GM12878 (cell line): ENCODE results near the gene PAM16. TPM values are rescaled to one million over a fixed set of nuclear protein-coding genes. Genes with fewer than 3 reads are reported as not detected.

Experiments
- ATAC-seq: fragments of 200-7000 bp; cut with Tn5 transposase; 3 replicates; pipeline ENCODE4 v1.9.1; 2020; ENCODE audit warnings: mild to moderate bottlenecking, moderate library complexity
- BruUV-seq: library from RNA; stranded (reverse); fragments of 400-500 nt; replicated peaks from 2 replicates; lab custom pipeline; 2021; lab: Mats Ljungman, UMichigan
- CTCF ChIA-PET: fragments of 300-600 bp; sonication (Branson Sonifier 250); formaldehyde crosslinking; extraction: SDS; loops from one replicate; lab custom pipeline; 2021; ENCODE audit warnings: inconsistent platforms; lab: Yijun Ruan, JAX
- POLR2A ChIA-PET: fragments of 350-600 bp; formaldehyde crosslinking; extraction: SDS; loops from one replicate; lab custom pipeline; 2021; ENCODE audit warnings: inconsistent platforms; lab: Charles Lee
- RAD21 ChIA-PET: fragments of 300-600 bp; sonication (Branson Sonifier 250); formaldehyde crosslinking; loops from one replicate; lab custom pipeline; 2023; ENCODE audit warnings: antibody characterized with exemption; ENCODE audit not compliant: unreplicated experiment; lab: Charles Lee
- SMC1A ChIA-PET: fragments of 300-600 bp; sonication (Branson Sonifier 250); formaldehyde crosslinking; loops from one replicate; lab custom pipeline; 2023; ENCODE audit not compliant: unreplicated experiment, uncharacterized antibody; lab: Charles Lee
- DNase-seq: peaks from one replicate; pipeline ENCODE4 v3.0.0-alpha.2; 2011; ENCODE audit warnings: low read depth, low spot score
- FAIRE-seq: peaks from 3 replicates; lab custom pipeline; 2011; peaks lifted over from hg19 to GRCh38; lab: Jason Lieb, UNC
- H2AFZ ChIP-seq: 2 replicates; pipeline ENCODE4 v1.6.0; 2011; ENCODE audit warnings: low read depth, low read length, control low read depth; ENCODE audit not compliant: control insufficient read depth
- H3K27ac ChIP-seq: 2 replicates; pipeline ENCODE4 v1.5.1; 2011; ENCODE audit warnings: control low read depth; ENCODE audit not compliant: control insufficient read depth, insufficient read depth
- H3K27me3 ChIP-seq, 2 experiments: replicated peaks in 1 of 2; 2 replicates each; pipeline versions ENCODE4 v1.6.0 to v1.6.1; 2011; ENCODE audit warnings: low read length in 1 of 2; ENCODE audit not compliant: control insufficient read depth in 2 of 2, insufficient read depth in 2 of 2
- H3K36me3 ChIP-seq, 2 experiments: 2 replicates each; pipeline ENCODE4 v1.5.1; 2011; ENCODE audit warnings: low read length in 1 of 2; ENCODE audit not compliant: control insufficient read depth in 2 of 2, insufficient read depth in 2 of 2
- H3K4me1 ChIP-seq: 2 replicates; pipeline ENCODE4 v1.6.1; 2011; ENCODE audit warnings: mild to moderate bottlenecking, low read length, moderate library complexity, mixed read lengths; ENCODE audit not compliant: control insufficient read depth, insufficient read depth
- H3K4me2 ChIP-seq: 2 replicates; pipeline ENCODE4 v1.6.0; 2011; ENCODE audit warnings: control low read depth; ENCODE audit not compliant: control insufficient read depth, insufficient read depth
- H3K4me3 ChIP-seq: fragments of 200-600 bp; sonication (generic); 2 replicates; pipeline ENCODE4 v1.5.1; 2016
- H3K79me2 ChIP-seq: 2 replicates; pipeline ENCODE4 v1.6.0; 2011; ENCODE audit warnings: low read length; ENCODE audit not compliant: control insufficient read depth, insufficient read depth
- H3K9ac ChIP-seq: 2 replicates; pipeline ENCODE4 v1.8.0; 2011; ENCODE audit warnings: low read length, control low read depth, mixed read lengths; ENCODE audit not compliant: control insufficient read depth, insufficient read depth
- H3K9me3 ChIP-seq: replicated peaks from 3 replicates; pipeline ENCODE4 v1.5.1; 2011; ENCODE audit warnings: mild to moderate bottlenecking, low read length; ENCODE audit not compliant: control insufficient read depth, insufficient read depth
- H4K20me1 ChIP-seq: 2 replicates; pipeline ENCODE4 v1.6.0; 2011; ENCODE audit not compliant: control insufficient read depth, insufficient read depth
- ESRRA ChIP-seq: IDR thresholded peaks from 2 replicates; pipeline ENCODE4 v1.6.1; 2012; ENCODE audit warnings: mild to moderate bottlenecking, low read length, improper control_type of control experiment
- HDGF ChIP-seq: fragments of 450-650 bp; IDR thresholded peaks from 2 replicates; pipeline ENCODE4 v1.6.1; 2016; ENCODE audit warnings: antibody characterized with exemption
- JUND ChIP-seq: IDR thresholded peaks from 2 replicates; pipeline ENCODE4 v1.6.1; 2012; ENCODE audit warnings: low read depth, mild to moderate bottlenecking, low read length, improper control_type of control experiment, moderate library complexity
- NR2F1 ChIP-seq: fragments of 450-650 bp; conservative IDR thresholded peaks from 2 replicates; pipeline ENCODE4 v1.6.1; 2017; ENCODE audit warnings: mild to moderate bottlenecking
- NRF1 ChIP-seq: conservative IDR thresholded peaks from 2 replicates; pipeline ENCODE4 v1.6.1; 2011; ENCODE audit warnings: mild to moderate bottlenecking, low read depth, low read length, improper control_type of control experiment
- POLR2A ChIP-seq: IDR thresholded peaks from 2 replicates; pipeline ENCODE4 v1.6.1; 2011; ENCODE audit warnings: low read depth, mild to moderate bottlenecking, low read length
- RAD21 ChIP-seq: IDR thresholded peaks from 2 replicates; pipeline ENCODE4 v1.6.1; 2011; ENCODE audit warnings: mild to moderate bottlenecking, low read depth, low read length, moderate library complexity; ENCODE audit not compliant: insufficient read depth
- RUNX3 ChIP-seq: IDR thresholded peaks from 2 replicates; pipeline ENCODE4 v1.6.1; 2012; ENCODE audit warnings: low read length, inconsistent platforms
- SMC3 ChIP-seq: IDR thresholded peaks from 2 replicates; pipeline ENCODE4 v1.6.1; 2011; ENCODE audit warnings: low read length, improper control_type of control experiment, borderline replicate concordance
- TARDBP ChIP-seq: IDR thresholded peaks from 2 replicates; pipeline ENCODE4 v1.6.1; 2016; ENCODE audit warnings: borderline replicate concordance
- USF2 ChIP-seq: IDR thresholded peaks from 2 replicates; pipeline ENCODE4 v1.6.1; 2011; ENCODE audit warnings: low read depth, low read length, improper control_type of control experiment, borderline replicate concordance
- YY1 ChIP-seq: IDR thresholded peaks from 2 replicates; pipeline ENCODE4 v1.6.1; 2011; ENCODE audit warnings: low read depth, mild to moderate bottlenecking, low read length
- WGBS: methylation state at CpG from one replicate; pipeline ENCODE4 v1.1.6; 2016; ENCODE audit warnings: low lambda C conversion rate; ENCODE audit not compliant: insufficient replicate concordance, insufficient coverage; ENCODE audit errors: missing lambda C conversion rate; 5-methylcytosine and 5-hydroxymethylcytosine counted together
- in situ Hi-C: fragments of 300-500 bp; cut with MboI; formaldehyde crosslinking; loops from 9 replicates; pipeline ENCODE4 v1.14.3; 2018; ENCODE audit warnings: mixed read lengths
- intact Hi-C: fragments of 100-400 bp; cut with micrococcal nuclease; formaldehyde crosslinking; loops from one replicate; pipeline ENCODE4 v1.14.2; 2022; ENCODE audit not compliant: unreplicated experiment
- polyA plus RNA-seq, 11 experiments: library from polyadenylated mRNA; depleted of rRNA in 4 of 11; unstranded in 6 of 11; stranded (reverse) in 5 of 11; fragments of >200 nt; fragmentation: Nextera tagmentation in 4 of 11; fragmentation: Illumina TruSeq in 1 of 11; extraction: Ambion mirVana in 4 of 11; extraction: Trizol in 1 of 11; gene quantifications; 1 replicate in 1 of 11; 2 replicates in 10 of 11; pipeline versions ENCODE4 v1.2.1 to v1.2.3, GENCODE V29; 2011 to 2016; ENCODE audit warnings: inconsistent platforms in 2 of 11, missing spikeins in 2 of 11, low read depth in 1 of 11
- total RNA-seq, 4 experiments: library from RNA; depleted of rRNA in 3 of 4; stranded (reverse); fragments of >200 nt in 3 of 4; fragmentation: Illumina TruSeq in 1 of 4; extraction: Trizol in 1 of 4; gene quantifications; 2 replicates each; pipeline versions ENCODE4 v1.2.1 to v1.2.3, GENCODE V29; 2013 to 2021
- TF ChIP-seq, protein P1 (sequence below): IDR thresholded peaks from 2 replicates; pipeline ENCODE4 v1.6.1; 2011; ENCODE audit warnings: low read depth, mild to moderate bottlenecking, low read length, moderate library complexity, borderline replicate concordance; ENCODE audit errors: extremely low read depth
- TF ChIP-seq, protein P2 (sequence below), 3 experiments: IDR thresholded peaks in 2 of 3; conservative IDR thresholded peaks in 1 of 3; 2 replicates each; pipeline ENCODE4 v1.5.1; 2011; ENCODE audit warnings: low read depth in 3 of 3, low read length in 3 of 3, mild to moderate bottlenecking in 3 of 3, control low read depth in 2 of 3, moderate library complexity in 2 of 3, inconsistent platforms in 1 of 3, mixed read lengths in 1 of 3; ENCODE audit not compliant: control insufficient read depth in 2 of 3, insufficient read depth in 1 of 3; ENCODE audit errors: extremely low read depth in 1 of 3
- TF ChIP-seq, protein P3 (sequence below): IDR thresholded peaks from 2 replicates; pipeline ENCODE4 v1.6.1; 2012; ENCODE audit warnings: low read depth, low read length, improper control_type of control experiment

Gene PAM16
- total and polyA plus RNA-seq, 10 of the 15 experiments (the other 5 are each of a cell fraction or from before 2014, with no cell fraction given): 18.5 to 94.3 (median 51.5) TPM

DNA sequence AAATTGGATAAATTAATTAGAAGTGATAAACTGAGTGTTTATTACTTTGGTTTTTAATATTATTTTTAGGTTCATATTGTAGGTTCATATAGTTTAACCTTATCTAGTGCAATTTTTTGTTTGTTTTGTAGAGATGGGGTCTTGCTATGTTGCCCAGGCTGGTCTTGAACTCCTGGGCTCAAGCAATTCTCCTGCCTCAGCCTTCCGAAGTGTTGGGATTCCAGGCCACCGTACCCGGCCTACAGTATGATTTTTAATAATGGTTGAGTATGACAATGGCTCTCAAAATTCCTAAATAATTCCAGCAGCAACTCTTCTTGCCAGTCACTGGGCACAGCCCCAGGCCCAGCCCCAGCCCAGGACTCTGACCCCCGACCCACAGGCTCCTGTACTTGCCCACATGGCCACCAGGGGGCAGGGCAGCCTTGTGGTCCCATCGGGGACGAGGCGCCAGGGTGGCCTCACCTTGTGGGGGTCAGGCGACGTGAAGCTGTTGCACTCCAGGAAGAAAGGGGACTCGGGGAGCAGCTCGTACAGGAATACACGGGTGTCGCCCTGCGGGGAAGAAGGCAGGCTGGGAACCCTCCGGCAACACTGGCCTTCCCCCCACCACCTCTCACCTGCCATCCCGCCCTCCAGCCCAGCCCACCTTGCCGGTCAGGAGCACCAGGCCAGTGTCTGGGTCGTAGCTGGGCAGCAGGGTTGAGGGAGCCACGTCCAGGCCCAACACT is 7.9 kb upstream of the PAM16 start:
- ChIA-PET POLR2A (no interaction called here), RAD21 (interaction anchor here (1.0 kb wide), 1 partner anchor 190 kb away, joined by 3 read pairs; no protein-coding TSS in a partner anchor), CTCF (interaction anchor here (0.9 to 1.2 kb wide), 5 partner anchors 29 to 226 kb away, joined by 3 to 8 read pairs (median 3); no protein-coding TSS in a partner anchor), SMC1A (interaction anchor here (1.8 kb wide), 1 partner anchor 44 kb away, joined by 11 read pairs; no protein-coding TSS in a partner anchor)
- H3K9ac ChIP-seq: no peak overlapping the region
- DNase-seq (no peak), FAIRE-seq (no peak), ATAC-seq (peak; percentile 91)
- no peak overlapping the region for H3K4me3 ChIP-seq
- H3K36me3 ChIP-seq: peaks cover 4 to 23% of the 10 kb centered on the region in 2 experiments; a peak in 3 of 4 replicates
- in situ Hi-C loops: no loop called here
- WGBS: 51% methylated on average over 17 of the region's 19 CpGs
- TF ChIP-seq HDGF (0 out of 2 replicates have a peak, but pooled peaks have one; percentile 59), ESRRA (no peak), TARDBP (0 out of 2 replicates have a peak, but pooled peaks have one; percentile 16), RUNX3 (peak; percentile 38; the same call in 1 of the 2 replicates), SMC3 (peak; percentile 60), NRF1 (no peak), RAD21 (peak; percentile 72), JUND (no peak), YY1 (0 out of 2 replicates have a peak, but pooled peaks have one; percentile 31), NR2F1 (peak; percentile 54), USF2 (no peak), POLR2A (no peak)
- TF ChIP-seq, protein P1, sequence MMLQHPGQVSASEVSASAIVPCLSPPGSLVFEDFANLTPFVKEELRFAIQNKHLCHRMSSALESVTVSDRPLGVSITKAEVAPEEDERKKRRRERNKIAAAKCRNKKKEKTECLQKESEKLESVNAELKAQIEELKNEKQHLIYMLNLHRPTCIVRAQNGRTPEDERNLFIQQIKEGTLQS: no peak
- TF ChIP-seq, protein P2, sequence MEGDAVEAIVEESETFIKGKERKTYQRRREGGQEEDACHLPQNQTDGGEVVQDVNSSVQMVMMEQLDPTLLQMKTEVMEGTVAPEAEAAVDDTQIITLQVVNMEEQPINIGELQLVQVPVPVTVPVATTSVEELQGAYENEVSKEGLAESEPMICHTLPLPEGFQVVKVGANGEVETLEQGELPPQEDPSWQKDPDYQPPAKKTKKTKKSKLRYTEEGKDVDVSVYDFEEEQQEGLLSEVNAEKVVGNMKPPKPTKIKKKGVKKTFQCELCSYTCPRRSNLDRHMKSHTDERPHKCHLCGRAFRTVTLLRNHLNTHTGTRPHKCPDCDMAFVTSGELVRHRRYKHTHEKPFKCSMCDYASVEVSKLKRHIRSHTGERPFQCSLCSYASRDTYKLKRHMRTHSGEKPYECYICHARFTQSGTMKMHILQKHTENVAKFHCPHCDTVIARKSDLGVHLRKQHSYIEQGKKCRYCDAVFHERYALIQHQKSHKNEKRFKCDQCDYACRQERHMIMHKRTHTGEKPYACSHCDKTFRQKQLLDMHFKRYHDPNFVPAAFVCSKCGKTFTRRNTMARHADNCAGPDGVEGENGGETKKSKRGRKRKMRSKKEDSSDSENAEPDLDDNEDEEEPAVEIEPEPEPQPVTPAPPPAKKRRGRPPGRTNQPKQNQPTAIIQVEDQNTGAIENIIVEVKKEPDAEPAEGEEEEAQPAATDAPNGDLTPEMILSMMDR (IDR thresholded peaks at IDR 0.05 in 2 of 3, conservative IDR thresholded peaks at IDR 0.05 in 1 of 3; ENCODE audit: control insufficient read depth in 2 of 3, extremely low read depth in 1 of 3, insufficient read depth in 1 of 3, low read depth in 3 of 3, low read length in 3 of 3): peak; percentile 72 to 93 (median 76)
- TF ChIP-seq, protein P3, sequence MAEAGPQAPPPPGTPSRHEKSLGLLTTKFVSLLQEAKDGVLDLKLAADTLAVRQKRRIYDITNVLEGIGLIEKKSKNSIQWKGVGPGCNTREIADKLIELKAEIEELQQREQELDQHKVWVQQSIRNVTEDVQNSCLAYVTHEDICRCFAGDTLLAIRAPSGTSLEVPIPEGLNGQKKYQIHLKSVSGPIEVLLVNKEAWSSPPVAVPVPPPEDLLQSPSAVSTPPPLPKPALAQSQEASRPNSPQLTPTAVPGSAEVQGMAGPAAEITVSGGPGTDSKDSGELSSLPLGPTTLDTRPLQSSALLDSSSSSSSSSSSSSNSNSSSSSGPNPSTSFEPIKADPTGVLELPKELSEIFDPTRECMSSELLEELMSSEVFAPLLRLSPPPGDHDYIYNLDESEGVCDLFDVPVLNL: no peak
- intact Hi-C loops: loop anchor here (1.0 to 10.0 kb wide), 2 partner anchors 43 to 116 kb away; partner anchors contain the start of genes HMOX2 and NMRAL1
- H3K27ac ChIP-seq: no peak overlapping the region
- H3K4me2 ChIP-seq: no peak overlapping the region
- H3K79me2 ChIP-seq: no peaks in the 10 kb centered on the region
- H4K20me1 ChIP-seq: no peaks in the 10 kb centered on the region
- no peaks in the 10 kb centered on the region for H3K27me3 ChIP-seq
- no peaks in the 10 kb centered on the region for H3K9me3 ChIP-seq
- BruUV-seq: no TSS peak
- H2AFZ ChIP-seq: no peak overlapping the region
- no peaks in the 10 kb centered on the region for H3K4me1 ChIP-seq
